ENCODE results near the gene UBASH3B.

Gene UBASH3B

GRCh38 chr11:122681070-122681469, 25.5 kb downstream of the UBASH3B start:
- no peak for DNase-seq

GRCh38 chr11:122681735-122682134, 26.2 kb downstream of the UBASH3B start:
- DNase-seq = no peak

GRCh38 chr11:122682464-122682863, 26.9 kb downstream of the UBASH3B start:
- DNase-seq = no peak

GRCh38 chr11:122685041-122685440, 29.5 kb downstream of the UBASH3B start:
- DNase-seq = no peak

- no peak for DNase-seq
Measured at GRCh38 chr11:122686111-122686510, 30.6 kb downstream of the UBASH3B start.

- no peak for DNase-seq
Measured at GRCh38 chr11:122690384-122690783, 34.9 kb downstream of the UBASH3B start.

GRCh38 chr11:122690801-122691548, 35.5 kb downstream of the UBASH3B start:
- DNase-seq = peak; percentile 29

GRCh38 chr11:122691549-122692150, 36.1 kb downstream of the UBASH3B start:
- DNase-seq = no peak

- DNase-seq = no peak
Measured at GRCh38 chr11:122692444-122692843, 36.9 kb downstream of the UBASH3B start.

- no peak for DNase-seq
Measured at GRCh38 chr11:122695076-122695615, 39.6 kb downstream of the UBASH3B start.

- DNase-seq = peak; percentile 78
Measured at GRCh38 chr11:122696662-122697061, 41.1 kb downstream of the UBASH3B start.

- peak; percentile 59 for DNase-seq
Measured at GRCh38 chr11:122697636-122698167, 42.2 kb downstream of the UBASH3B start.

GRCh38 chr11:122698392-122698791, 42.9 kb downstream of the UBASH3B start:
- DNase-seq = no peak

- DNase-seq = no peak
Measured at GRCh38 chr11:122700666-122701065, 45.1 kb downstream of the UBASH3B start.

GRCh38 chr11:122701143-122701542, 45.6 kb downstream of the UBASH3B start:
- no peak for DNase-seq

GRCh38 chr11:122703541-122704272, 48.2 kb downstream of the UBASH3B start:
- no peak for DNase-seq

- no peak for DNase-seq
Measured at GRCh38 chr11:122705396-122705795, 49.9 kb downstream of the UBASH3B start.

GRCh38 chr11:122706291-122707088, 51.0 kb downstream of the UBASH3B start:
- no peak for DNase-seq

- no peak for DNase-seq
Measured at GRCh38 chr11:122707111-122707510, 51.6 kb downstream of the UBASH3B start.

- DNase-seq = no peak
Measured at GRCh38 chr11:122707901-122708300, 52.4 kb downstream of the UBASH3B start.

GRCh38 chr11:122709039-122709760, 53.7 kb downstream of the UBASH3B start:
- DNase-seq = no peak

GRCh38 chr11:122711362-122711761, 55.8 kb downstream of the UBASH3B start:
- DNase-seq = no peak
